Transverse colon (tissue), 4 donors: Measurements from ENCODE around the gene KCNJ9. TPM values are rescaled to one million over a fixed set of nuclear protein-coding genes. Genes with fewer than 3 reads are reported as not detected.

Source experiments
- DNase-seq: peaks from one replicate; pipeline ENCODE4 v3.0.0-alpha.2; 2019
- H3K27ac ChIP-seq, 4 donors: fragments of 200-600 bp; sonication (generic); 2 replicates each; pipeline ENCODE4 v1.5.1; 2016 to 2018; ENCODE audit warnings: inconsistent platforms in 4 of 4
- H3K27me3 ChIP-seq: fragments of 200-600 bp; sonication (generic); 2 replicates; pipeline ENCODE4 v1.5.1; 2017; ENCODE audit warnings: inconsistent platforms
- H3K36me3 ChIP-seq, 4 donors: fragments of 200-600 bp; sonication (generic); 2 replicates each; pipeline ENCODE4 v1.5.1; 2017 to 2019; ENCODE audit warnings: inconsistent platforms in 4 of 4
- H3K4me1 ChIP-seq, 4 donors: fragments of 200-600 bp; sonication (generic); 2 replicates each; pipeline ENCODE4 v1.5.1; 2017 to 2020; ENCODE audit warnings: inconsistent platforms in 4 of 4
- H3K4me3 ChIP-seq, 4 donors: fragments of 200-600 bp; sonication (generic); 1 replicate in 1 of 4; 2 replicates in 3 of 4; pipeline versions ENCODE4 v1.5.1 to v1.6.1; 2017 to 2019; ENCODE audit warnings: inconsistent platforms in 4 of 4
- H3K9me3 ChIP-seq, 2 donors: fragments of 200-600 bp; sonication (generic); 2 replicates each; pipeline ENCODE4 v1.5.1; 2017 to 2019; ENCODE audit warnings: inconsistent platforms in 2 of 2
- CTCF ChIP-seq, 5 experiments: fragments of 200-600 bp in 3 of 5; fragments of 450-650 bp in 2 of 5; sonication (generic) in 3 of 5; IDR thresholded peaks; 1 replicate in 2 of 5; 2 replicates in 3 of 5; pipeline ENCODE4 v1.5.1; 2016 to 2017; ENCODE audit warnings: antibody characterized with exemption in 5 of 5, inconsistent platforms in 3 of 5, mild to moderate bottlenecking in 2 of 5, moderate library complexity in 1 of 5
- EP300 ChIP-seq: sonication (generic); formaldehyde crosslinking; IDR thresholded peaks from one replicate; pipeline ENCODE4 v1.6.1; 2017; ENCODE audit warnings: antibody characterized with exemption, low read depth
- POLR2A ChIP-seq: fragments of 450-650 bp; IDR thresholded peaks from one replicate; pipeline ENCODE4 v1.6.1; 2016; ENCODE audit warnings: antibody characterized with exemption, mild to moderate bottlenecking, moderate library complexity
- POLR2AphosphoS5 ChIP-seq, 3 donors: sonication (generic); formaldehyde crosslinking; IDR thresholded peaks; one replicate each; pipeline ENCODE4 v1.6.1; 2016; ENCODE audit warnings: antibody characterized with exemption in 3 of 3
- WGBS, 2 donors: methylation state at CpG; one replicate each; pipeline ENCODE4 v1.1.5; 2018; ENCODE audit warnings: low coverage in 1 of 2; 5-methylcytosine and 5-hydroxymethylcytosine counted together
- in situ Hi-C, 4 donors: fragments of 200-750 bp; cut with MboI; loops; one replicate each; pipeline versions ENCODE4 v1.15.0 to v1.15.1; 2017; ENCODE audit warnings: low sequenced_read_pairs in 3 of 4, low pct_ligation_motif_present in 1 of 4, low pct_unique_long_range_greater_than_20kb in 1 of 4
- intact Hi-C: fragments of 100-400 bp; cut with DNase I; formaldehyde crosslinking; loops from one replicate; pipeline ENCODE4 v1.15.1; 2023; ENCODE audit warnings: low total_unique reads
- total RNA-seq, 4 donors: library from RNA; depleted of rRNA; stranded (reverse); fragments of >200 nt; gene quantifications; one replicate each; pipeline ENCODE4 v1.1.0, GENCODE V29; 2016

Gene KCNJ9
- total RNA-seq, 4 donors from 2014 or later = 0.27 TPM; not detected in 3

GRCh38 chr1:160134791-160135572 is 53.6 kb downstream of the KCNJ9 start:
- 80 to 84% methylated on average over 1 to 20 of the region's 20 CpGs for WGBS, 2 donors
- Histone ChIP-seq H3K9me3 (no peaks in the 10 kb centered on the region), H3K27ac (no peak overlapping the region)

GRCh38 chr1:160136121-160136925 is 55.0 kb downstream of the KCNJ9 start:
- intact Hi-C loops = no loop called here
- no peaks in the 10 kb centered on the region for H3K4me1 ChIP-seq
- H3K9me3 ChIP-seq = no peaks in the 10 kb centered on the region
- no peak overlapping the region for H3K27ac ChIP-seq
- TF ChIP-seq POLR2A = no peak
- TF ChIP-seq CTCF (IDR thresholded peaks at IDR 0.05) = no peak
- no peak for TF ChIP-seq POLR2AphosphoS5 (IDR thresholded peaks at IDR 0.05)
- no peak for TF ChIP-seq EP300
- DNase-seq = no peak
- no peaks in the 10 kb centered on the region for H3K36me3 ChIP-seq
- no peaks in the 10 kb centered on the region for H3K27me3 ChIP-seq
- 93% methylated on average over 22 of the region's 22 CpGs; no CpG with 5 or more reads in 1 of the 2 donors for WGBS, 2 donors
- no peak overlapping the region for H3K4me3 ChIP-seq
- in situ Hi-C loops = no loop called here

More at GRCh38 chr1:160134791-160135572, 53.6 kb downstream of the KCNJ9 start:
- no peaks in the 10 kb centered on the region for H3K27me3 ChIP-seq
- DNase-seq = no peak
- TF ChIP-seq CTCF (IDR thresholded peaks at IDR 0.05) (no peak), POLR2A (no peak)
- H3K4me3 ChIP-seq = no peak overlapping the region
- intact Hi-C loops = no loop called here
- no peaks in the 10 kb centered on the region for H3K4me1 ChIP-seq
- in situ Hi-C loops = no loop called here
- H3K36me3 ChIP-seq = no peaks in the 10 kb centered on the region

GRCh38 chr1:160136926-160137200 is 55.5 kb downstream of the KCNJ9 start:
- TF ChIP-seq EP300 = no peak
- no peak for TF ChIP-seq POLR2AphosphoS5 (IDR thresholded peaks at IDR 0.05)
- TF ChIP-seq POLR2A = no peak
- no peak for TF ChIP-seq CTCF (IDR thresholded peaks at IDR 0.05)
- Histone ChIP-seq H3K27ac (no peak overlapping the region), H3K4me3 (no peak overlapping the region), H3K4me1 (no peaks in the 10 kb centered on the region), H3K36me3 (no peaks in the 10 kb centered on the region), H3K27me3 (no peaks in the 10 kb centered on the region), H3K9me3 (no peaks in the 10 kb centered on the region)
- WGBS, 2 donors = 95% methylated on average over 5 of the region's 5 CpGs; no CpG with 5 or more reads in 1 of the 2 donors
- intact Hi-C loops (no loop called here), in situ Hi-C loops (no loop called here)
- no peak for DNase-seq

- TF ChIP-seq POLR2AphosphoS5 (IDR thresholded peaks at IDR 0.05) (no peak), POLR2A (no peak), CTCF (IDR thresholded peaks at IDR 0.05) (no peak), EP300 (no peak)
- Histone ChIP-seq H3K4me1 (no peaks in the 10 kb centered on the region), H3K4me3 (no peak overlapping the region), H3K27me3 (no peaks in the 10 kb centered on the region), H3K36me3 (no peaks in the 10 kb centered on the region), H3K9me3 (no peaks in the 10 kb centered on the region), H3K27ac (no peak overlapping the region)
- DNase-seq = no peak
- intact Hi-C loops (no loop called here), in situ Hi-C loops (no loop called here)
- 80 to 83% methylated on average over 3 to 8 of the region's 8 CpGs for WGBS, 2 donors
These were observed 56.0 kb downstream of the KCNJ9 start for GRCh38 chr1:160137216-160137862.
